T-helper 9 cell (primary cell): ENCODE data around the gene PCYT2.

ENCODE experiments used
- DNase-seq: peaks from one replicate; pipeline ENCODE4 v3.0.0-alpha.2; 2020

Gene PCYT2

DNA sequence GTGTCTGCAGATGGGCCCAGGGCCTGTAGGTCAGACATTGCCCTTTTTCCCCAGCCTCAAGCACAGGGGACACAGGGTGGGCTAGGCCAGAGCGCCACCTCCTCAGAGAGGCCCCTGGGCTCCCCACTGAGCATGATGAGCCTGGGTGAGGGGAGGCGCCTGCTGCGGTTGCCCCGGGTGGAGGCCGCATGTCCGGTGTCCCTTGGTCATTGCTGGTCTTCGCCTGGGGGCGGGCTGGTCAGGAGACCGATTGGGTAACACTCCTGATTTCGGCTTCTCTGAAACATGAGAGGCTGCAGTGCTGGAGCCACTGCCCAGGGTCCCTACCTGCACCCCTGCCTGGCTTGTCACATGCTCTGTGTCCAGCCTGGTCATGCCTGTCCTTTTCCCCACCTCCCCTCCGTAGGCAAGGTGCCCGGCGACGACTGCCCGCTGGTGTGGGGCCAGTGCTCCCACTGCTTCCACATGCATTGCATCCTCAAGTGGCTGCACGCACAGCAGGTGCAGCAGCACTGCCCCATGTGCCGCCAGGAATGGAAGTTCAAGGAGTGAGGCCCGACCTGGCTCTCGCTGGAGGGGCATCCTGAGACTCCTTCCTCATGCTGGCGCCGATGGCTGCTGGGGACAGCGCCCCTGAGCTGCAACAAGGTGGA is 11.6 kb downstream of the PCYT2 start:
- DNase-seq = no peak

- no peak for DNase-seq
Observed at GRCh38 chr17:81898885-81899284, 12.3 kb downstream of the PCYT2 start.

DNA sequence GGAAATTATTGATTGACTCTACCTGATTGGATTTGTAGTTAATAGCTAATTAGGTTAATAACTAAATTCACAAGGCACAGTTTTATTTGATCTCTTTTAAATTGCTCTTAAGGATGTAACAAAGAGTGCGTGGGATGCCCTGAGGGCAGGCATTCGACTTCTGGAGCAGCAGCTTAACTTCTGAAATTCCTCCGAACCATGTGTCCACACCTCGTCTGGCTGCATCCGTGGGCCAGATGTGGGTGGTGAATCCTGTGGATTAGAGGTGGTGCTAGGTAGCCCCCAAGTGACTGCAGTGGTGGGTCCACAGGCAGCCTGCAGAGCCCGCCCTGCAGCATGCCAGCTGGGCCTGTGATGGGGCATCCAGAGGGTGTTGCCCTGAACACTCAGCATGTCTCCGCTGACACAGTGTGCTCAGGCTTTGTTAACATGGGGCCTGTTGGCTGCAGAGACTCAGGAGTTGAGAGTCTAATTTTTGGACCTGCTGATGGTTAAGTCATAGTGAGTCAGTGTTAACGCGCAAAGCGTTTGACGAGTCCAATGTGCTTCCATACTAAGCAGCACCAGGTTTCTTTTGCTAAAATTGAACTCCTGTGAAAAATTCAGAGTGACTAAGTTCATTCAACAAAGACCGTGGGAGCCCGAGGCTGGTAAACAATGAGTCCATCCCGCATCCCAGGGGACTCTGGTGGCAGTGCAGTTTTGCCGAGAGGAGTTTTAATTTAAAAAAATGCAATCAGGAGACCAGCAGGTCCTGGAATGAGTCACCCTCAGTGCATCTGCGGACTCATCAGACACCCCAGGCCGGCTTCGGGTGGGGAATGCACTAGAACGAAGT is 13.0 kb downstream of the PCYT2 start:
- no peak for DNase-seq

DNA sequence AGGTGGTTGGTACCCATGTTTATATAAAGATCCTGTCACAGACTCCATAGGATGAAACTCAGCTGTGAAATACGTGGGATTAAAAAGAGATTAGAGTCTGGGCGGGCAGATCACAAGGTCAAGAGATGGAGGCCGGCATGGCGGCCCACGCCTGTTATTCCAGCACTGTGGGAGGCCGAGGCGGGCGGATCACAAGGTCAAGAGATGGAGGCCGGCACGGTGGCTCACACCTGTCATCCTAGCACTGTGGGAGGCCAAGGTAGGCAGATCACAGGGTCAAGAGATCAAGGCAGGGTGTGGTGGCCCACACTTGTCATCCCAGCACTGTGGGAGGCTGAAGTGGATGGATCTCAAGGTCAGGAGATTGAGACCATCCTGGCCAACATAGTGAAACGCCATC is 15.8 kb downstream of the PCYT2 start:
- no peak for DNase-seq

- no peak for DNase-seq
Observed at GRCh38 chr17:81891303-81891552, 20.0 kb downstream of the PCYT2 start.

DNA sequence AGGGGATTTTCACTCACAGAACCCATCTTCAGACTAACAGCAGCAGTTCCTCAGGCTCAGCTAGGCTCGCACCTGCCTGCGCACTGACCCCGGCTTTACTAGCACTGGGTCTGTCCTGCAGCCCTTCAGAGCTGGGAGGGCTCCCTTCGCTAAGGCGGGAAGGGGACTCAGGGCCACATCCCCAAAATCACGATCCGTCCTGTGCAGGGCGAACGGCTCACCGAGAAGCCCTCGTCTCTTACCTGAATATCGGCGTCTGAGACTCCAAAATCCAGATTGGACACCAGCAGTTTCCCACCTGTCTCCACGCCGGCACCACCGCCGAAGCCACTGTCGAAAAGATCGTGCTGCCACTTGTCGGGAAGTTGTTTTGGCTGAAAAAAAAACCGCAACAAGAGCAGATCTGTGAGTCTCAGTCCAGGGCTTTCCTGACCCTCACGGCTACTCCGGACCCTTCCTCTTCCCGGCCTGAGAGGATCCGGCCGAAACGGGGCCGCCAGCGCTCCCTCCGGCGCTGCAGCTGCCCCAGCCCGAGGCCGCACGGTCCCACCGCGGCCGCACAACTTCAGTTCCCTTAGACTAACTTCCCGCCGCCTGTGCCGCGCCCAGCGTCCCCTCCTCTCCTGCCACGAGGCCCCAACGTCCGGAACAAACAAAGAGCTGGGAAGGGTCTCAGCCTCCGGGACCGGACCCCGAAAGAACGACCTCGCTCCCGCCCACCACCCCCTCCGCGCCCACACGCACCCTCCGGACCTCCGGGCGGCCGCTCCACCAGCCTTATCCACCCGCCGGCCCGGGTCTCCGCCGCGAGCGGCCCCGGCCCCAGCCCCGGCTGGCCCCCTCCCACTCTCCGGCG is 20.5 kb downstream of the PCYT2 start:
- DNase-seq = no peak

GRCh38 chr17:81889602-81890001 is 21.6 kb downstream of the PCYT2 start:
- no peak for DNase-seq

DNA sequence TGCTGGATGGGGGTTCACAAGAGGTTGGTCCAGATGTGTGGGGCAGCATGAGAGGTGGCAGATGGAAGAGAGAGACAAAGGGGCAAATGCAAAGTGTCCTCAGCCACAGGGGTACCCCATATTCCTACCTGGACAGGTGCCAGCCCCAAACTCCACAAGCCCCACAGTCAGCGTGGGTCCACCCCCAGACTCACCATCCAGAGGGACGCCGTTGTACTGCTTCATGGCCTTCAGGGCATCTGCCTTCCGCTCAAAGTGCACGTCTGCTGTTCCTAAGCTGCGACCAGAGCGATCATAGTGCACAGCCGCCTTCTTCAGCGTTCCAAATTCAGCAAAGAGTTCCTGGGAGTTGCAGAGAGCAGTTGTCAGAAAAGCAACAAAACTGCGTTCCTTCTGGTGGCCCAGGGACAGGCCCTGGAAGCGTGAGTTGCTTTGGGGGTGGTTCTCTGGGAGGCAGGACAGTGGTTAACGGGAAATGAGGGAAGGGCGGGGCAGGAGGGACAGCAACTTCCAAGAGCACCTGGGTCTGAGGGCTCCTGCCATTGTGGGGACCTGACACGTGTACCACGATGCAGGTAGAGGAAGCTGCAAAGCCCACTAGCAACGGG is 22.1 kb downstream of the PCYT2 start:
- no peak for DNase-seq

DNA sequence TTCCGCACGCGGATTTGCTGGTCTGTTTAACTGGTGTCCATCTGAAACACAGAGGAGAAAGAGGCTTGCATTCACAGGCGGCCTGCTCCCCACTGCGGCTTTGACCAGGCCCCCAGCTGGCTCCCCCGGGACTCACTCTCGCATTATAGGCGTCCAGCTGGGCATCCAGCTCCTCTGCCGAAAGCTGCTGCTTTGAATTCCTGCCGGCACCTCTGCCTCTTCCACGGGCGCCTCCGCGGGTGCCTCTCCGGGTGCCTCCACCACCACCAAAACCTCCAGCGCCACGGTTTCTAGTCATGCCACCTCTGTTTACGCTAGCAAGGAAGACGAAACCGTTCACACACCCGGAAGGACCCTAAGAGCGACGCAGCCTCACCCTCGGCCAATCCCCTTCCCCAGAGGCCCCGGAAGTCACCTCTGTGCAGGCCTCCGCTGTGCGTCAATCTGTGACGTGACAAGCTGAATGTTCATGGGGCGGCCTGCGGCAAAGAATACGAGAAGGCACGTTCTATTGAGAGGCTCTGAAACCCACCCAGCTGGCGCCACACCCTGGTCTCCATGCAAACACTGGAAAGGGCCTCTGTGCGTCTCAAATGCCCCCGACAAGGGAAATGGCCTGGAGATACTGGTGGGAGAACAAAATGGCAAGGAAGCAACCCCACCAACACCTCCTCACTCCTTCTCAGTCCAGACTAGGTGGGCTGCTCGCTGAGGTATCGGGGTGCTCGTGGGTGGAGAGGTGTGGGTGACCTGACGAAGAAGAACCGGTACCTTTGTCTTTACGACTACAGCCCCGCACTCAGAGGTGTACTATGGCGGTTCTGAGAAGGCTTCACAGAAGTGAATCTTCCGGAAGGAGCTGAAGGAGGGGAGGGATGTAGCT is 22.9 kb downstream of the PCYT2 start:
- no peak for DNase-seq

DNA sequence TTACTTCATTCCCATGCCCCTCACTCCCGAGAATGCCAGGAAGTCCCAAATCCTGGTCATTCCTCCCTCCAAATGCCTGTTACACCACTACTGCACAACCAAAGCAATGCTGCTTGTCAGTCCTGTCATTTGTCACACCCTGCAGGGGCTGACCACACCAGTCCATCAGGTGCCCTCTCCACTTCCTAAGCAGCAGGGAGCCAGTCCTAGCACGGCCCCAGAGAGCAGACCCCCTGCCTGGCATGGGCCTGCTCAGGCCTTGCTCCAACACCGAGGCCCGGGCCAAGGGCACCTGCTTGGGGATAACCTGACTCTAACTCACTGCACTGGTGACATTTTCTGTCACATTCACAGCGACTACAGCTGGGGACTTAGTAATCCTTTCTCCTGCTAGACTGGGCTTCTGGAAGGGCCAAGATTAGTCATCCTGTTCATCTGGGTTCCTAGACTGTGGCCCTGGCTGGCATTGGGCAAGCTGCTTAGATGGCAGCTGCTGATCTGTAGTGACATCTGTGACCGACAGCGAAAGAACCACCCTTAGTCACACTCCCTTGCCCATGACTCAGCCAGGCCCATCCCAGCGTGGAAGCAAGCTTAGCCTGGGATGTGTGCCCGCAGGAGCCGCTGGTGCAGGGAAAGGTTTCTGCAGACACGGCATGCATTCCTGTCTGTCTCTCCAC is 25.2 kb downstream of the PCYT2 start:
- DNase-seq = no peak

DNA sequence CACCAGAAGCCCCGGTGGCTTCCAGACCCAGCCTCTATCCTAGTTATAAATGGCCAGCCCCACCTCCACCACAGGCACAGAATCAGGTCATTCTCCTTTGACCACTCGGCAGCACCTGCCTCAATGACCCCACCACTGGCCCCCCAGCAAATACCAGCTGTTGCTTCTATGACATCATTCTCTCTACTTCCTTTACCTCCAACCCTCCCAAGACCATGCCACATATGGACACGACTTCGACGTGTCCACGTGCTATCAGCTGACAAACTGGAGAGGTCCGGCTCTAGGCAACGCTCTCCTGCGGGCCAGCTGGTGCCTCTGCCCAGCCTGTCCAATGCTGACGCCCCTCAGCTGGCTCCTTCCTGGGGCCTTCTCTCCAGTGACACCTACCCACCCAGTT is 25.7 kb downstream of the PCYT2 start:
- DNase-seq = no peak

- no peak for DNase-seq
Observed at GRCh38 chr17:81884968-81885367, 26.2 kb downstream of the PCYT2 start.

DNA sequence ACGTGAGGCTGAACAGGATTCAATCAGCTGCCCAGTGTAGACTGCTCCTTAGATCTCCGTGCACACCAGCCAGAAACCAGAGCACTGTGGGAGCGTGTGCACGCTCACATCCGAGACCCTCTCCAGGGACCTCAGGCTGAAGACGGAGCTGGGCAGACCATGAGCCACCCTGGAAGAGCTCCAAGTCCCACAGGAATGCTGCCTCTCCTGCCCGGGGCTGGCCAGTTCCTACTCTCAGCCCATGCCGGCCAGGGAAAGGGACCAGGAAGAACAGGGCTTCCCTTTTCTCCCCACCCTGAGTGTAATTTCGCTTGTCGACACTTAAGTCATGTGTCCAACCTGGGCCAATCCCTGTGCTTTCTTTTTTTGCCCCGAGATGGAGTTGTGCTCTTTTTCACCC is 26.7 kb downstream of the PCYT2 start:
- no peak for DNase-seq

GRCh38 chr17:81879121-81879520 is 32.1 kb downstream of the PCYT2 start:
- no peak for DNase-seq

DNA sequence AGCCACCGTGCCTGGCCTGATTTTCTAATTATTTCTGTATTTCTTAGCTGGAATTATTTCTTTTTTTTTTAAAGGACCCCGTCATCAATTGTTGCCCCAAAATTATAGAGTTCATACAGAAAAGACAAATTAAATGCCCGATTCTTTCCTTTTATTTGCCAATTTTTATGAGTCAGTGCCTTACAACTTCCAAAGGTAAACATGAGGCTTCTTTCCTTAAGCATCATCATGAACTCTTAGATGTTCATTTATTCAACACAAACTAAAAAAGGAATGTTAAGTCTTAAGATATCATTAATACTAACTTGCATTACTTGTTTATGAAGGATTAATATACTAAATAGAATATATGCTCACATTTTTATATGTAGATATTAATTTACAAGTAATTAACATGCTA is 32.9 kb downstream of the PCYT2 start:
- DNase-seq = no peak

DNA sequence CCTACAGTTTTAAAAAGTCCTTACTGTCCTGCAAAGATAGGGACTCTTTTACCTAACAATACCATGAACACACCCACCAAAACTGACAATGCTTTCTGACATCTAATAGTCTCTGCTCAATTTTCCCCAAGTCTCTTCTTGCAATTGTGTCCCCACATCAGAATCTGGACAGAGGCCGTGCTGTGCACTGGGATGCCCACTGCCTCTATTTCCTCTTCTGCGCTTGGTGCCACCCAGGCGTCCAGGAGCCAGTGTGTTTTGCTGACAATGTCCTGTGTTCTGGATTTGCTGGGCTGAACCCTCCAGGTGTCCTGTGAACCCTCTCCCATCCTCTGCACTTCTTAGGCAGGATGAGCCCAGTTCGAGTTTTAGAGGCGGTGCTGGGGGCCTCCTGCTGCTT is 33.6 kb downstream of the PCYT2 start:
- no peak for DNase-seq

DNA sequence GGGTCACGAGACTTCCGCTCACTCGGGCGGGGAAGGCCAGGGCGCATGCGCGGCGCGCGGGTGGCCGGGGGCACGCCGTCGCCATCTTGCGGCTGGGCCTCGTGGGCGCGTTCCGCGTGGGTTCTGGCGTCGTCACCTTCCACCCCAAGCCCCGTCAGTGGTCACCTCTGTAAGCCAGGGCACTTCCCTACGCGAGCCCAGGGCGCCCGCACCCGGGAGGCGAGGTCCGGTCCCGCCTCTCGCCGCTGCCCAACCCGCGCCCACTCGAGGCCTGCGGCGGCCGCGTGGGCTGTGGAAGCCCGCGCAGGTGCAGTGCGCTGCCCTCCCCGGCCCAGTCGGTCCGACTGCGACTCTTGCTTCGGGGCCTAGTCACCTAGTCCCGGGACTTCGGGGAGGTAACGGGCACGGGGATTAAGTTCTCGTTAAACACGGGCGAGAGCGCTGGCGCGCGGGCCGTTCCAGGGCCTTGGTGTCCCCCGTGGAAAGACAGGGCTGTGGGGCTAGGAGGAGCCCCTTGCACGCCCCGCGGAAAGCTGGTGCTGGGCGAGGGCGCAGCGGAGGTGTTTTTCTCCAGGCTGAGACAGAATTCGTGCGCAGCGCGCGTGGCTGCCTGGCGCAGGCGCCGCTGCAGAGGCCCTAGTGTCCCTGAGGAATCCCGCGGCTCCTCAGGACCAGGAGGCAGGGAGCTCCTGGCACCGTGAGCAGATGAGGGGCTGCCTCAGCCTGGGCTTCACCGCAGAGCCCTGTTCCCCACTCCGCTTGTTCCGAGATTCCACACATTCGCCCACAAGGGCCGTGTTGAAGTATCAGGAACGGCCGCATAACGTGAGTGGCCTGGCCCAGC is 39.6 kb downstream of the PCYT2 start:
- peak; percentile 95 for DNase-seq

DNA sequence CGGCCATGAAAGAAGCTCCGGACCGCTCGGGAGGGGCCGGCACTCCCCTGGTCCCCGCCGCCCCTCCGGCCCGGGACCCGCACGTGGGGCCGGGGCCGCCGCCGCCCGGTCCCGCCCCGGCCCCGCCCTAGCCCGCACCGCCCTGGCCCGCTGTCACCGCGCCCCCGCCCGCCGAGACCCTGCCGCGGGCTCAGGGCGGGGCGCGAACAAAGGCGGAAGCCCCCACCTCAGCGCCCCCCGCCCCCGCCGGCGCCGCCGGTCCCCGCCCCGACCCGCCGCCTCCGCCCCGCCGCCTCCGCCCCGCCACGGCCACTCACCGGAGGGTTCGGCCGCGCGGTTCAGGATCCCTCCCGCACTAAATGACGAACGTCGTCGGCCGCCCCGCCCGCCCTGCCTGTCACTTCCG is 40.2 kb downstream of the PCYT2 start, which contains the start of gene ARHGDIA:
ARHGDIA (minus strand) TSS at position 357 of the 406 bp plus-strand sequence. CDS start 1,407 bp downstream, outside the sequence.
- DNase-seq = no peak

GRCh38 chr17:81870131-81870980 is 40.8 kb downstream of the PCYT2 start:
- DNase-seq = no peak
